Fibroblast of the aortic adventitia (primary cell): ENCODE results near the gene TTLL10. TPM values are rescaled to one million over a fixed set of nuclear protein-coding genes. Genes with fewer than 3 reads are reported as not detected.

Source experiments
- DNase-seq: peaks from one replicate; pipeline ENCODE4 v3.0.0-alpha.2; 2010; ENCODE audit warnings: low read depth
- H3K4me3 ChIP-seq: 2 replicates; pipeline ENCODE4 v1.5.1; 2011; ENCODE audit warnings: low read depth, mild to moderate bottlenecking, control low read depth, low read length, moderate library complexity
- CTCF ChIP-seq: IDR thresholded peaks from 2 replicates; pipeline ENCODE4 v1.5.1; 2011; ENCODE audit warnings: mild to moderate bottlenecking, low read length, control low read depth, inconsistent platforms; ENCODE audit not compliant: insufficient read depth
- small RNA-seq: library from RNA; depleted of rRNA; stranded (forward); fragments of <200 nt; gene quantifications from one replicate; pipeline ENCODE3, GENCODE V24; 2012
- total RNA-seq: library from RNA; depleted of rRNA; stranded (reverse); fragments of >200 nt; gene quantifications from 2 replicates; pipeline ENCODE4 v1.2.3, GENCODE V29; 2012; ENCODE audit warnings: low replicate concordance

Gene TTLL10
- total RNA-seq, 1 donor, result not detected

GRCh38 chr1:1244192-1244811, 70.6 kb downstream of the TTLL10 start:
- no peak for DNase-seq
- no peak for TF ChIP-seq CTCF
- no peak overlapping the region for H3K4me3 ChIP-seq

DNA sequence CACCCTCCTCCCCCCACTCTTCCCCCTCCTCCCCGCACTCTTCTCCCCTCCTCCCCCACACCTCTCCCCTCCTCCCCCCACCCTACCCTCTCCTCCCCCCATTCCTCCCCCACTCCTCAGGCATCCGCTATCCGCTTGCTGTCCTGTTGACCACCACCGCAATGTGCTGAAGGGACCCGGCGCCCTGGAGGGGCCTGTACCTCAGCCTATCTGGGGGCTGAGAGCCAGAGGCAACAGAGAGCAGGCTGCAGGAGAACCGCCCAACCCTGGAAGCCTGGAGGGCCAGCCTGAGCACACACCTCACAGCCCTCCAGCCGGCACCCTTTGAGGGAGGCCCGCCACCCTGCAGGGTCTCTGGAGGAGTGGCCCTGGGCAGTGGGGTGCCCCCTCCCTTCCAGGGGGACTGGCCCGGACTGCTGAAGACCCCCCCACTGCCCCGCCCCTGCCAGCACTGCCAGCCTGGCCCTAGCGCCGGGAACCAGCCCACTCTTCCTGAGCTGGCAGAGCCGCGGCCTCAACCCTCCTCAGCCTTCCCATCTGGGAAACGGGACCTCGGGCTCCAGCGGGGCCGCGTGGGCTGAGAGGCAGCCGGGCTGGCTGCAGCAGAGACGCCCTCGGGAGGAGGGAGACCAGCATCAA, 71.6 kb downstream of the TTLL10 start:
- no peak for DNase-seq
- H3K4me3 ChIP-seq, result no peak overlapping the region
- TF ChIP-seq CTCF, result no peak

DNA sequence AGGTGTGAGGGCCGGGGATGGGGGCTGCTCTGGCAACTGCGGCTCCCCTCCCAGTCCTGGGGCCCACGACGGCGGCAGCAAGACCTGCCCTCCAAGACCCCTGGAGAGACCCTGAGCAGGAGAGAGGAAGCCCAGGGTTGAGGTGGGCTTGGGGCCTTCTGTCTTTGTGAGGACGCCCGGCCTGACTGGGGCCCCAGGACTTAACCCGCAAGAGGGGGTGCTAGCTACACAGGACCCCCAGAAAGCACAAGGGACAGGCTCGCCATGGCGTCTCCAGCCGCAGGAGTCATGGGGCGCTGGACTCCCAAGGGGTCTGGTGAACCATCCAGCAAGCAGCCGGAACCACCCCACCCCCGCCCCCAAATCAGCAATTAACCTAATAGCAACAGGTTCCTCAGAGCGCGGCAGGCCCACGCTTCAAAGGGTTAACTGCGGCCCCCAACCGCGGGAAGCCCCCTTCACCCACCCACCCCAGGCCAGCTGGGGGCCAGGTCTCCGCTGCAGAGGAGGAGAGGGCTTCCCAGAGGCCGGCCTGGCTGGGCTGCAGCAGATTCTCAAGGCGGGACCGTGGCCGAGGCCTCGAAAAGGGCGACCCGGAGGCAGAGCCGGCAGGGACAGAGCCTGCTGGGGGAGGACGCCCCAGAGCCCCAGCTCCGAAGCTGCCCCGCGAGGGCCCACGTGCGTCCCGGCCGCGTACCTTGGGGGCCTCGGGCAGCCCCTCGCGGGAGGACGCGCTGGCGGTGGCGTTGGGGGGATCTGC, 72.3 kb downstream of the TTLL10 start:
- DNase-seq, result no peak
- TF ChIP-seq CTCF, result no peak
- H3K4me3 ChIP-seq, result no peak overlapping the region

GRCh38 chr1:1246577-1247340, 73.1 kb downstream of the TTLL10 start, which contains the start of gene C1QTNF12:
Gene C1QTNF12 (minus strand): TSS chr1:1246722. CDS start chr1:1246690, 32 bp downstream.
- no peak for DNase-seq
- H3K4me3 ChIP-seq, result no peak within 1 kb of the TSS
- TF ChIP-seq CTCF, result no peak

- no peak for TF ChIP-seq CTCF
- no peak for DNase-seq
- no peak overlapping the region for H3K4me3 ChIP-seq
Measured at GRCh38 chr1:1247341-1247913, 73.7 kb downstream of the TTLL10 start.

Small RNA genes lying within 50 kb of the gene (small RNA-seq; reads per million reads assigned to genes)
- gene MIR200A, result 0.38 reads per million
- 0.64 reads per million, percentile 6 among the genes with 10 or more reads in this experiment for gene MIR200B
- not detected for gene MIR429

Other genes starting within 250 kb of the TTLL10 start
- 1.6 and 12.4 TPM in 2 replicates for gene SAMD11, start 250.0 kb upstream of the TTLL10 start, total RNA-seq
- 41.0 and 54.1 TPM in 2 replicates for gene NOC2L, start 214.6 kb upstream of the TTLL10 start, total RNA-seq
- 1.8 and 5.0 TPM in 2 replicates for gene KLHL17, start 213.3 kb upstream of the TTLL10 start, total RNA-seq
- 0.54 TPM in 1 of 2 replicates, not detected in the other for gene PLEKHN1, start 207.4 kb upstream of the TTLL10 start, total RNA-seq
- 0.57 TPM in 1 of 2 replicates, not detected in the other for gene PERM1, start 191.8 kb upstream of the TTLL10 start, total RNA-seq
- 0.36 and 0.82 TPM in 2 replicates for gene HES4, start 173.8 kb upstream of the TTLL10 start, total RNA-seq
- gene ISG15, start 160.4 kb upstream of the TTLL10 start, total RNA-seq, result 34.7 and 39.6 TPM in 2 replicates
- 7.9 and 85.7 TPM in 2 replicates for gene AGRN, start 153.8 kb upstream of the TTLL10 start, total RNA-seq
- gene RNF223, start 99.6 kb upstream of the TTLL10 start, total RNA-seq, result not detected in 2 replicates
- 6.1 and 7.7 TPM in 2 replicates for gene C1orf159, start 57.8 kb upstream of the TTLL10 start, total RNA-seq
- not detected in 2 replicates for gene TNFRSF18, start 32.7 kb downstream of the TTLL10 start, total RNA-seq
- gene TNFRSF4, start 40.3 kb downstream of the TTLL10 start, total RNA-seq, result 0.65 TPM in 1 of 2 replicates, not detected in the other
- 91.6 and 126 TPM in 2 replicates for gene SDF4, start 58.1 kb downstream of the TTLL10 start, total RNA-seq
- 24.7 and 37.1 TPM in 2 replicates for gene B3GALT6, start 58.4 kb downstream of the TTLL10 start, total RNA-seq
- gene C1QTNF12, start 72.8 kb downstream of the TTLL10 start, total RNA-seq, result 0.65 and 1.4 TPM in 2 replicates
- 19.9 and 35.3 TPM in 2 replicates for gene UBE2J2, start 100.0 kb downstream of the TTLL10 start, total RNA-seq
- gene SCNN1D, start 106.6 kb downstream of the TTLL10 start, total RNA-seq, result 0.54 and 0.74 TPM in 2 replicates
- 43.2 and 106 TPM in 2 replicates for gene ACAP3, start 134.1 kb downstream of the TTLL10 start, total RNA-seq
- gene PUSL1, start 134.7 kb downstream of the TTLL10 start, total RNA-seq, result 21.3 and 25.9 TPM in 2 replicates
- 35.0 and 53.1 TPM in 2 replicates for gene INTS11, start 150.8 kb downstream of the TTLL10 start, total RNA-seq
- 9.4 and 17.7 TPM in 2 replicates for gene CPTP, start 150.9 kb downstream of the TTLL10 start, total RNA-seq
- gene TAS1R3, start 157.4 kb downstream of the TTLL10 start, total RNA-seq, result 0.09 and 0.57 TPM in 2 replicates
- 31.3 and 89.0 TPM in 2 replicates for gene DVL1, start 175.5 kb downstream of the TTLL10 start, total RNA-seq
- gene MXRA8, start 184.7 kb downstream of the TTLL10 start, total RNA-seq, result 367 and 605 TPM in 2 replicates
- 71.1 and 82.0 TPM in 2 replicates for gene AURKAIP1, start 201.3 kb downstream of the TTLL10 start, total RNA-seq
- 102 and 133 TPM in 2 replicates for gene CCNL2, start 225.5 kb downstream of the TTLL10 start, total RNA-seq
- 104 and 123 TPM in 2 replicates for gene MRPL20, start 233.4 kb downstream of the TTLL10 start, total RNA-seq
- gene ANKRD65, start 247.4 kb downstream of the TTLL10 start, total RNA-seq, result 1.7 and 2.4 TPM in 2 replicates